ENCODE results near the gene PATE1.

GRCh38 chr11:125770583-125770982 is 24.5 kb downstream of the PATE1 start:
- TF ChIP-seq CTCF (IDR thresholded peaks at IDR 0.05) (no peak), POLR2A (IDR thresholded peaks at IDR 0.05) (no peak)
